Measurements from ENCODE around the gene SLC35F1. TPM values are rescaled to one million over a fixed set of nuclear protein-coding genes. Genes with fewer than 3 reads are reported as not detected.

Gene SLC35F1
- total and polyA plus RNA-seq, 2 experiments from 2014 or later: not detected

- in situ Hi-C loops (cut with MboI): no loop called here
- Histone ChIP-seq H3K9ac (no peak overlapping the region), H3F3A (ENCODE audit: insufficient read depth) (no peaks in the 10 kb centered on the region), H3K27ac (no peak overlapping the region), H3K4me3 (no peak overlapping the region), H3K4me2 (ENCODE audit: unreplicated experiment) (no peak overlapping the region), H4K20me1 (ENCODE audit: insufficient read depth) (no peaks in the 10 kb centered on the region), H3K79me2 (ENCODE audit: insufficient read depth) (no peaks in the 10 kb centered on the region), H3K9me2 (ENCODE audit: insufficient read depth) (no peaks in the 10 kb centered on the region), H3K4me1 (ENCODE audit: insufficient read depth) (no peaks in the 10 kb centered on the region), H3K36me3 (ENCODE audit: low read depth) (no peaks in the 10 kb centered on the region), H3K27me3 (replicated peaks; ENCODE audit: insufficient read depth) (no peaks in the 10 kb centered on the region), H3K9me3 (ENCODE audit: low read depth) (no peaks in the 10 kb centered on the region), H2AFZ (no peak overlapping the region)
- WGBS, 2 experiments (ENCODE audit: low coverage in 1 of 2, low lambda C conversion rate in 2 of 2, missing lambda C conversion rate in 2 of 2): 19 to 29% methylated on average over 3 of the region's 3 CpGs
- DNase-seq: no peak
- TF ChIP-seq EZH2 (IDR thresholded peaks at IDR 0.05; ENCODE audit: insufficient read depth, poor library complexity, severe bottlenecking) (no peak), EZH2phosphoT487 (IDR thresholded peaks at IDR 0.05; ENCODE audit: insufficient read depth, low read depth) (no peak)
Observed at GRCh38 chr6:117932676-117933075, 25.6 kb downstream of the SLC35F1 start.

- Histone ChIP-seq H3K4me3 (no peak overlapping the region), H2AFZ (no peak overlapping the region), H3K9ac (no peak overlapping the region), H3K4me1 (ENCODE audit: insufficient read depth) (no peaks in the 10 kb centered on the region), H4K20me1 (ENCODE audit: insufficient read depth) (no peaks in the 10 kb centered on the region), H3K9me2 (ENCODE audit: insufficient read depth) (no peaks in the 10 kb centered on the region), H3K36me3 (ENCODE audit: low read depth) (no peaks in the 10 kb centered on the region), H3K4me2 (ENCODE audit: unreplicated experiment) (no peak overlapping the region), H3K27ac (no peak overlapping the region), H3F3A (ENCODE audit: insufficient read depth) (no peaks in the 10 kb centered on the region), H3K27me3 (replicated peaks; ENCODE audit: insufficient read depth) (no peaks in the 10 kb centered on the region), H3K9me3 (ENCODE audit: low read depth) (no peaks in the 10 kb centered on the region), H3K79me2 (ENCODE audit: insufficient read depth) (no peaks in the 10 kb centered on the region)
- WGBS, 2 experiments (ENCODE audit: low coverage in 1 of 2, low lambda C conversion rate in 2 of 2, missing lambda C conversion rate in 2 of 2): 32 to 44% methylated on average over 4 of the region's 4 CpGs
- TF ChIP-seq EZH2phosphoT487 (IDR thresholded peaks at IDR 0.05; ENCODE audit: insufficient read depth, low read depth): no peak
- no peak for TF ChIP-seq EZH2 (IDR thresholded peaks at IDR 0.05; ENCODE audit: insufficient read depth, poor library complexity, severe bottlenecking)
- DNase-seq: no peak
- in situ Hi-C loops (cut with MboI): no loop called here
Observed at GRCh38 chr6:117933471-117933870, 26.4 kb downstream of the SLC35F1 start.

GRCh38 chr6:117938311-117938995 lies 31.4 kb downstream of the SLC35F1 start:
- Histone ChIP-seq H3K4me2 (ENCODE audit: unreplicated experiment) (no peak overlapping the region), H3K36me3 (ENCODE audit: low read depth) (no peaks in the 10 kb centered on the region), H3K9me2 (ENCODE audit: insufficient read depth) (no peaks in the 10 kb centered on the region), H3K79me2 (ENCODE audit: insufficient read depth) (no peaks in the 10 kb centered on the region), H3K27me3 (replicated peaks; ENCODE audit: insufficient read depth) (no peaks in the 10 kb centered on the region), H3K9ac (no peak overlapping the region), H3K4me1 (ENCODE audit: insufficient read depth) (no peaks in the 10 kb centered on the region), H4K20me1 (ENCODE audit: insufficient read depth) (no peaks in the 10 kb centered on the region), H2AFZ (no peak overlapping the region), H3F3A (ENCODE audit: insufficient read depth) (no peaks in the 10 kb centered on the region), H3K4me3 (no peak overlapping the region), H3K27ac (no peak overlapping the region), H3K9me3 (ENCODE audit: low read depth) (no peaks in the 10 kb centered on the region)
- no peak for TF ChIP-seq EZH2phosphoT487 (IDR thresholded peaks at IDR 0.05; ENCODE audit: insufficient read depth, low read depth)
- TF ChIP-seq EZH2 (IDR thresholded peaks at IDR 0.05; ENCODE audit: insufficient read depth, poor library complexity, severe bottlenecking): no peak
- in situ Hi-C loops (cut with MboI): no loop called here
- 36 to 37% methylated on average over 5 of the region's 5 CpGs for WGBS, 2 experiments (ENCODE audit: low coverage in 1 of 2, low lambda C conversion rate in 2 of 2, missing lambda C conversion rate in 2 of 2)
- no peak for DNase-seq

- Histone ChIP-seq H3K36me3 (ENCODE audit: low read depth) (no peaks in the 10 kb centered on the region), H3K27ac (no peak overlapping the region), H3K79me2 (ENCODE audit: insufficient read depth) (no peaks in the 10 kb centered on the region), H3K4me2 (ENCODE audit: unreplicated experiment) (no peak overlapping the region), H3K27me3 (replicated peaks; ENCODE audit: insufficient read depth) (no peaks in the 10 kb centered on the region), H3K4me1 (ENCODE audit: insufficient read depth) (no peaks in the 10 kb centered on the region), H4K20me1 (ENCODE audit: insufficient read depth) (no peaks in the 10 kb centered on the region), H3K9ac (no peak overlapping the region), H3K9me2 (ENCODE audit: insufficient read depth) (no peaks in the 10 kb centered on the region), H3K4me3 (no peak overlapping the region), H3F3A (ENCODE audit: insufficient read depth) (no peaks in the 10 kb centered on the region), H3K9me3 (ENCODE audit: low read depth) (no peaks in the 10 kb centered on the region), H2AFZ (no peak overlapping the region)
- in situ Hi-C loops (cut with MboI): no loop called here
- TF ChIP-seq EZH2 (IDR thresholded peaks at IDR 0.05; ENCODE audit: insufficient read depth, poor library complexity, severe bottlenecking) (no peak), EZH2phosphoT487 (IDR thresholded peaks at IDR 0.05; ENCODE audit: insufficient read depth, low read depth) (no peak)
- DNase-seq: no peak
- 13 to 26% methylated on average over 1 of the region's 1 CpG for WGBS, 2 experiments (ENCODE audit: low coverage in 1 of 2, low lambda C conversion rate in 2 of 2, missing lambda C conversion rate in 2 of 2)
Observed at GRCh38 chr6:117947234-117947633, 40.2 kb downstream of the SLC35F1 start.
